NCI-H774 (cell line): ENCODE measurements around the gene LHB.

Source experiments
- DNase-seq: peaks from one replicate; lab custom pipeline; 2025; lab: John Stamatoyannopoulos, UW

The LHB gene

DNA sequence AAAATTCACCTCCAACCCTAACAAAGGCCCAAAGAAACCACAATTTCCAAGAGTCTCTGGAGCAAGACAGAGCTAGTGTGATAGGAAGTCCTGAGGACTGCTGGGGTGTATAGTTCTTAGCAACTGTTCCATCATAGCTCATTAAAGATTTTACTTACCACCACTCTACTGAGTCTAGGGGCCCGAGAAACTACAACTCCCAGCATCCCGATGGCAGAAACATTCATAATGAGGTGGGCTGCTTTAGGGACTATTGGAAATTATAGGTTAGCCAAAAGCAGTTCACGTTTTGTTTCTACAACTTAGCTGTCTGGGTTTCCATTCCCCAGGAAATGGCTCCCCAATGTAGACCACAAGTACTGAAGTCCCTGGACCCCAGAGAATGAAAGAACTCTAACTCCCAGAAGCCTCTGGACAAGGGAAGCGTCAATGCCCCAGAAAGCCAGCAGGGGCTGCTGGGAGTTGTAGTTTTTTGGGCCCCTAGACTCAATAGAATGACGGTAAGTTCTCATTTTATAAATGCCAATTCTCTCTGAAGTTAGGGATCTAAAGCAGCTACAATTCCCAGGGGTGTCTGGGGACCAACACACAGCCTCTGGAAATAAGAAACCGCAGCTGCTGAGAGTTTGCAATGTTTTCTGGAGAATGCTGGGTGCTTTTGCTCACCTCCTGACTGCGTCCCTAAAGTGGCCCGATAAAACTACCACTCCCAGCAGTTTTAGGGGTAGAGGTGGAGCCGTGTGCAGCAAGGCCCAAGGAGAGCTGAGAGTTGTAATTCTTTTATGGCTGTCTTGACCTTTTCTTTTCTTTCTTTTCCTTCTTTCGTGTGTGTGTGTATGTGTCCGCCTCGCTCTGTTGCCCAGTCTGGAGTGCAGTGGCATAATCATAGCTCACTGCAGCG is 40.7 kb downstream of the LHB start:
- no peak for DNase-seq

DNA sequence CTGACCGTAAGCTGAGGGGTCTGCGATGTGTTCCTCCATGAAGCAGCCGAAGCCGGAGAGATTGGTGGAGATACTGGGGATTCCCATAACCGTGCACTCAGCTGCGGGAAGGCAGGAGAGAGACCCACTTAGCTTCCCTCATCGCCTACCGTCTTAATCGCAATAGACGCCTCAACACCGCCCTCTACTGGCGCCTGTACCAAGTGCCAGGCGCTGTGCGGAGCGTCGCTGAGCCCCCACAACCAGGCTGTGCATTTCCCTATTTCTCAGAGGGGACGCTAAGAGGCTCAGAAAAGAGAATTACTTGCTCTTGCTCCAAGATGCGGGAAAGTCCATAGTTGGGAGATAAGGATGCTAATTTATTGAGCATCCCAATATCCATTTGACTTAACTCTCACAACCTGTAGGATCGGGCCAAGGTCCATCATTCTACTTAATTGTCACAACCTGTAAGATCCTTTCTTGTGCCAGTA is 45.9 kb downstream of the LHB start:
- peak; percentile 11 for DNase-seq

DNA sequence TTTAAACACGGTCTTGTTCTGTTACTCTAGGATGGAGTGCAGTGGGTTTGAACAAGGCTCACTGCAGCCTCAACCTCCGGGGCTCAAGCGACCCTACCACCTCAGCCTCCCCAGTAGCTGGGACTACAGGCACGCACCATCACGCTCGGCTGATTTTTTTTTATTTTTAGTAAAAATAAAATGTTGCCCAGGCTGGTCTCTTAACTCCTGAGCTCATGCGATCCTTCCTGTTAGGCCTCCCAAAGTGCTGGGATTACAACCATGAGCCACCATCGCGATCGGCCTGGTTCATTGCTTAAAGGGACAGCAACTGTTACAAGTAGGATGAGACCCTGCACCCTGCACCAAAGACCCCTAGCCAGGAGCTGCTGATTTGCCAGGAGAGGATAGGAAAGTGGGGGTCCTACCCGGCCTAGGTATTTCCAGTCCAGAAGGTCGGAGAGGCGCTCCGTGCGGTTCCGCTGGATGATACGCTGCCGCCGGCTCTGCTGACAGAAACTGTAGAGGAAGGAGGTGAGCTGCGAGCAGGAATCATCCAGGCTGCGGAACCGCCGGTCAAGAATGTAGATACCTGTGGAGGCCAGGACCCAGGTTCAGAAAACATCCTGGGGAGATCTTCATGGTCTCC is 46.6 kb downstream of the LHB start:
- no peak for DNase-seq

DNA sequence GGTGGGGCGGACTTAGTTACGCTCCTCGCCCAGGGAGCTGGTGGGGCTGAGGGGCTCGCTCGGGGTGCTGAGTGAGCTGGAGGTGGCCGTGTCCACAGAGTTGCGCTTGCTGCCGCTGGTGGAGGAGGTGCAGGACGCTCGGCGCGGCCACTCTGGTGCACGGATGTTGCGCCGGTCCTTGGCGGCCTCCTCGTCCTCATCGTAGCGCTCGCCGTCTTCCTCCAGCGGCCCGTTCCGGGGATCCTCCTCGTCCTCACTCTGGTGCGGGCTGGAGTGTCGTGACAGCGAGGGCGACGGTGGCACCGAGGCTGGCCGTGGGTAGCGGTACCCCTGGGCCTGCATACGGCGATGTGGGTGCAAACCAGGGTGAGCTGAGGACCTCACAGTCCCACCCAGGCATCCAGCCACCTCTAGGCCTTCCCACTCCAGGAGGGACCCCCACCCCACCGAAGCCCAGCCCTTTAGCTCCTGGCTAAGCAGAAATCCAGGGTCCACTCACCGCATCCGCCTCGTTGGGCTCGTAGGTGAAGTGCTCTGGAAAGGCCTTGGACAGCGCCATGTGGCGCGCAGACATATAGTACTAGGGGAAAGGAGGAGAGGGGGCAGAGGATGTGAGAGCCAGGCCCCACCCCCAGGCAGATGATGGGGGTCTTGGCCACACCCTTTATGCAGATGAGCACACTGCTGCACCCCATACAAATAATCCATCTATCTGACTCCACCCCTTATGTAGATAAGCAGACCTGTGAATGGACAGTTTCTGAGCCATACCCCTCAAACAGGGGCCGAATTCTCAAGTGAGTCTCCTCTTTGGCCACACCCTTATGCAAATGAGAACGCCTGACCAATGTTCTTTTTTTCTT is 47.4 kb downstream of the LHB start:
- DNase-seq: no peak

DNA sequence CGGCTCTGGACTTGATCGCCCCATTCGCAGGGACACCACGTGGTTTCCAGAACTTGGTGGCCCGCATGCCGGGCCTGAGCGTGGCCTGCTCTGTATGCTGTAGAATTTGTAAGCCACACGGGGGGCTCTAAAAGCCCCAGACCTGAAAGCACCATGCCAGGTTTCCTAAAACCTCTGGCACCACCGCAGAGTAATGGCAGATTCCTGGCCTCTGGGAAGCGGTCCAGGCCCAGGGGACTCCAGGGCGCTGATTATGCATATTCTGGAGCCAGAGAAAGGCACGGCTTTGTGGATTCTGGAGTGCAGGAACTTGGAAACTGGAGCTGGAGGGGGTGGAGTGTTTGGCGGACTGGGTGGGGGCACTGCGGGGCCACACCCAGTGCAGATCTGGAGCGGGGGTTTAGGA is 48.1 kb downstream of the LHB start:
- DNase-seq: no peak

DNA sequence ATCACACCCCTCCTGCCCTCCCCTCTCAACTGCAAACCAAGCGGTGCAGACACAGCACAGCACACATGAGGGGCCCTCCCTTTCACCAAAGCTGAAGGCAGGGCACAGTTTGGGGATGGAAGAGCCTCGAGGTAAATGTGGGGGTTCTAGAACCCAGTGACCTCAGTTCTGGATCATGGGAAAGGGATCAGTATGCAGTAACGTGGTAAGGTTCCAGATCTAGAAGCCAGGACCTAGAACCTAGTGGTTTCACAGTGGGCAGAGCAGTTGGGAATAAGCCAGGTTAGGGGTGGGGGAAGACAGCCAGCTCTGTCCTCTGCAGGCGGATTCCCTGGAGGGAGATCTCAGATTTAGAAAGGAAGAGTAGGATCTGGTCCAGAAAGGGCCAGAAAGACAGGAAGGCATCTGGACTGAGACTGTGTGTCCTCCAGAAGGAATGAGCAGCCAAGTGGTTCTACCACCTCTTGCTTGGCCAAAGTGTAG is 48.7 kb downstream of the LHB start:
- DNase-seq: no peak

DNA sequence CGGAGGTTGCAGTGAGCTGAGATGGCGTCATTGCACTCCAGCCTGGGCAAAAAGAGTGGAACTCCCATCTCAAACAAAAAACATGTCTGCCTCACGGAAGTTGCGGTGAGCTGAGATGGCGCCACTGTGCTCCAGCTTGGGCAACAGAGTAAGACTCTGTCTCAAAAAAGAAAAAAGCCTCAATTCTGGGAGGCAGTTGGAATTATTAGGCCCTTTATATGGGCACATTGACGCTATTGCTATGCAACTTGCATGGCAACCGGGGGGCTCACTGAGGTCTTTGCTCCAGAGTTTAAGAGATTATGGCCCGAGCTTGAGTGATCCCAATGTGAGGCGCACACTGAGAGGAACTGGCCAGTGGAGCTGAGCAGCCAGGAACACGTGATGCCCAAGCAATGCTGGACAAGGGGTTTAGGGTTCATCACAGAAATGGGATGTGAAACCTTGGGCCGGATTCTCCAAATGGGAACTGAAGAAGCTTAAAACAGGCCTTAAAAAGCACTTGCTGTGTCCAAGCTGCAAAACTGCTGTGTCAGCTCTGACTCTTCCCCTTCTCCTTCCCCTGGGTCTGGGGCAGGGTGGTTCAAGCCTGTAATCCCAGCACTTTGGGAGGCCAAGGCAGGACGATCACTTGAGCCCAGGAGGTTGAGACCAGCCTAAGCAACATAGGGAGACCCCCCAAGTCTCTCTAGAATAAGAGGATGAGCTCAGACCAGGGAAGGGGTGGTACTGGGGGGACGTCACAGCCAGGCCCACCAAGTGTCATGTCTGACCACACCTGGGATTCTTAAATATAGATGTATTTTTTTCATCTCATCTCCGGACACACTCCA is 49.3 kb downstream of the LHB start:
- DNase-seq: no peak

DNA sequence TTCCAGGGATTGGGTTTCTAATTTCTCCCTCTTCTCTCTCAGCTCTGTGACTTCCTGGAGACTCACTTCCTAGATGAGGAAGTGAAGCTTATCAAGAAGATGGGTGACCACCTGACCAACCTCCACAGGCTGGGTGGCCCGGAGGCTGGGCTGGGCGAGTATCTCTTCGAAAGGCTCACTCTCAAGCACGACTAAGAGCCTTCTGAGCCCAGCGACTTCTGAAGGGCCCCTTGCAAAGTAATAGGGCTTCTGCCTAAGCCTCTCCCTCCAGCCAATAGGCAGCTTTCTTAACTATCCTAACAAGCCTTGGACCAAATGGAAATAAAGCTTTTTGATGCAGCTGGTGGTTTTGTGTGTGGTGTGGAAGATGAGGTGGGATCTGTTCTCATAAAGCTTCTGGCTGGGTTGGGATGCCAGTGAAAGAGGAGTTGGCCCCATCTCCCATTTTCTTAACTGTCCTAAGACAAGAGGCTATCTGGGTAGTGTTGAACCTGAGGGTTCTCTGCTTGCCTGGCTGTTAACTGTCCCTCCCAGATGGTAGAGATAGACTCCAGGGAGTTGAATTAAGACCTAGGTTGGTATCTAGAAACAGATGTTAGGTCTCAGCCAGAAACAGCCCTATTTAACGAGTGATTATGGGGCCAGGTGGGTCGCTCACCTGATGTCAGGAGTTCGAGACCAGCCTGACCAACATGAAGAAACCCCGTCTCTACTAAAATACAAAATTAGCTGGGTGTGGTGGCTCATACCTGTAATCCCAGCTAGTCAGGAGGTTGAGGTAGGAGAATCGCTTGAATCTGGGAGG is 50.1 kb downstream of the LHB start:
- DNase-seq: no peak
